ENCODE data around the gene DIP2A. TPM values are rescaled to one million over a fixed set of nuclear protein-coding genes. Genes with fewer than 3 reads are reported as not detected.

DIP2A gene
- polyA plus RNA-seq, 3 donors: 4.6 to 55.4 (median 6.1) TPM

GRCh38 chr21:46552274-46552673 lies 93.6 kb downstream of the DIP2A start:
- peak; percentile 44 to 76 (median 73) for DNase-seq
- peak overlapping the region; percentile 88 to 98 (median 95) for H3K27ac Mint-ChIP-seq
- H3K27me3 Mint-ChIP-seq (ENCODE audit: low read depth in 3 of 3): peaks cover 0 to 4% (median 0%) of the 10 kb centered on the region in 3 donors
- Histone ChIP-seq H3K4me3 (replicated peaks in 1 of 3; ENCODE audit: low read depth in 2 of 3, low read length in 3 of 3) (peak overlapping the region; percentile 45 to 80 (median 60)), H3K4me1 (ENCODE audit: control insufficient read depth in 1 of 2, insufficient read depth in 2 of 2, low read length in 2 of 2) (peaks cover 34 to 37% of the 10 kb centered on the region in 2 donors), H3K9ac (ENCODE audit: insufficient read depth, low read length, poor library complexity, severe bottlenecking) (peak overlapping the region; percentile 72), H3K27me3 (ENCODE audit: control insufficient read depth in 2 of 2, insufficient read depth in 2 of 2, low read length in 2 of 2) (no peaks in the 10 kb centered on the region), H3K9me3 (replicated peaks in 1 of 2; ENCODE audit: control insufficient read depth in 1 of 2, insufficient read depth in 1 of 2, low read length in 2 of 2) (no peaks in the 10 kb centered on the region), H3K4me2 (replicated peaks; ENCODE audit: extremely low read depth, low read length, poor library complexity, severe bottlenecking) (peak overlapping the region; percentile 80), H4K20me1 (ENCODE audit: insufficient read depth, low read length) (no peaks in the 10 kb centered on the region), H3K27ac (ENCODE audit: low read depth in 1 of 2, low read length in 2 of 2) (peak overlapping the region; percentile 81 to 95), H3K36me3 (replicated peaks in 1 of 2; ENCODE audit: control insufficient read depth in 1 of 2, insufficient read depth in 2 of 2, low read length in 2 of 2) (peaks cover 27 to 47% of the 10 kb centered on the region in 2 donors), H2AFZ (ENCODE audit: insufficient read depth, low read depth, low read length, poor library complexity, severe bottlenecking) (peak overlapping the region; percentile 89), H3K79me2 (ENCODE audit: insufficient read depth, low read length) (no peaks in the 10 kb centered on the region)
- peaks cover 44 to 56% of the 10 kb centered on the region in 2 donors for H3K36me3 Mint-ChIP-seq
- H3K9me3 Mint-ChIP-seq: peaks cover 0 to 6% (median 0%) of the 10 kb centered on the region in 7 donors
- peaks cover 35% of the 10 kb centered on the region for H3K4me1 Mint-ChIP-seq
- peak overlapping the region; percentile 80 to 93 for H3K4me3 Mint-ChIP-seq
- TF ChIP-seq CTCF (IDR thresholded peaks at IDR 0.05): no peak
- intact Hi-C loops (cut with micrococcal nuclease): no loop called here
- no CpG with 5 or more reads among the region's 5 CpGs for WGBS (ENCODE audit: insufficient coverage)

- Mint-ChIP-seq H3K9me3 (peaks cover 0 to 5% (median 0%) of the 10 kb centered on the region in 7 donors), H3K36me3 (peaks cover 45 to 56% of the 10 kb centered on the region in 2 donors), H3K4me3 (peak overlapping the region; percentile 27 to 93), H3K27ac (peak overlapping the region; percentile 58 to 98 (median 88)), H3K4me1 (peaks cover 35% of the 10 kb centered on the region), H3K27me3 (ENCODE audit: low read depth in 3 of 3) (peaks cover 0 to 4% (median 0%) of the 10 kb centered on the region in 3 donors)
- peaks cover 34 to 37% of the 10 kb centered on the region in 2 donors for H3K4me1 ChIP-seq (ENCODE audit: control insufficient read depth in 1 of 2, insufficient read depth in 2 of 2, low read length in 2 of 2)
- peak overlapping the region; percentile 81 to 95 for H3K27ac ChIP-seq (ENCODE audit: low read depth in 1 of 2, low read length in 2 of 2)
- WGBS (ENCODE audit: insufficient coverage): 100% methylated on average over 4 of the region's 5 CpGs
- H3K79me2 ChIP-seq (ENCODE audit: insufficient read depth, low read length): no peaks in the 10 kb centered on the region
- peak overlapping the region; percentile 80 for H3K4me2 ChIP-seq (replicated peaks; ENCODE audit: extremely low read depth, low read length, poor library complexity, severe bottlenecking)
- H3K4me3 ChIP-seq (replicated peaks in 1 of 3; ENCODE audit: low read depth in 2 of 3, low read length in 3 of 3): peak overlapping the region in 1 of 3 experiments; percentile 80
- peak overlapping the region; percentile 12 for H3K9ac ChIP-seq (ENCODE audit: insufficient read depth, low read length, poor library complexity, severe bottlenecking)
- H3K27me3 ChIP-seq (ENCODE audit: control insufficient read depth in 2 of 2, insufficient read depth in 2 of 2, low read length in 2 of 2): no peaks in the 10 kb centered on the region
- intact Hi-C loops (cut with micrococcal nuclease): no loop called here
- DNase-seq: no peak
- H3K36me3 ChIP-seq (replicated peaks in 1 of 2; ENCODE audit: control insufficient read depth in 1 of 2, insufficient read depth in 2 of 2, low read length in 2 of 2): peaks cover 33 to 47% of the 10 kb centered on the region in 2 donors
- TF ChIP-seq CTCF (IDR thresholded peaks at IDR 0.05): no peak
- no peaks in the 10 kb centered on the region for H4K20me1 ChIP-seq (ENCODE audit: insufficient read depth, low read length)
- no peak overlapping the region for H2AFZ ChIP-seq (ENCODE audit: insufficient read depth, low read depth, low read length, poor library complexity, severe bottlenecking)
- H3K9me3 ChIP-seq (replicated peaks in 1 of 2; ENCODE audit: control insufficient read depth in 1 of 2, insufficient read depth in 1 of 2, low read length in 2 of 2): no peaks in the 10 kb centered on the region
These were observed 94.2 kb downstream of the DIP2A start for GRCh38 chr21:46552865-46553379.
